H1 (cell line): ENCODE data around the gene NUP98. TPM values are rescaled to one million over a fixed set of nuclear protein-coding genes. Genes with fewer than 3 reads are reported as not detected.

Source experiments
- CHD7 ChIP-seq: fragments of 300-600 bp; sonication (generic); IDR thresholded peaks from 2 replicates; pipeline ENCODE4 v1.7.1; 2012; ENCODE audit warnings: low read length, moderate library complexity, mild to moderate bottlenecking, inconsistent platforms; ENCODE audit not compliant: insufficient replicate concordance
- E2F6 ChIP-seq: IDR thresholded peaks from 2 replicates; pipeline ENCODE4 v1.6.1; 2012; ENCODE audit warnings: inconsistent platforms
- HDAC6 ChIP-seq: IDR thresholded peaks from one replicate; pipeline ENCODE4 v1.7.1; 2012; ENCODE audit warnings: low read depth, mild to moderate bottlenecking, inconsistent platforms, low read length, moderate library complexity
- KDM4A ChIP-seq: IDR thresholded peaks from one replicate; pipeline ENCODE4 v1.7.1; 2012; ENCODE audit warnings: low read depth, mild to moderate bottlenecking, moderate library complexity, low read length, inconsistent platforms; ENCODE audit not compliant: severe bottlenecking
- NANOG ChIP-seq: IDR thresholded peaks from 2 replicates; pipeline ENCODE4 v1.6.1; 2011; ENCODE audit warnings: low read length, low read depth, mild to moderate bottlenecking, inconsistent platforms; ENCODE audit not compliant: insufficient read depth, poor library complexity, severe bottlenecking
- NRF1 ChIP-seq: IDR thresholded peaks from 2 replicates; pipeline ENCODE4 v1.6.1; 2011; ENCODE audit warnings: mild to moderate bottlenecking, low read depth, low read length, improper control_type of control experiment
- POLR2A ChIP-seq, 2 experiments: IDR thresholded peaks; 1 replicate in 1 of 2; 2 replicates in 1 of 2; pipeline ENCODE4 v1.6.1; 2011; ENCODE audit warnings: low read depth in 2 of 2, low read length in 2 of 2, mild to moderate bottlenecking in 2 of 2; ENCODE audit errors: control extremely low read depth in 1 of 2
- POU5F1 ChIP-seq: IDR thresholded peaks from 2 replicates; pipeline ENCODE4 v1.6.1; 2011; ENCODE audit warnings: low read depth, mild to moderate bottlenecking, low read length, moderate library complexity
- SIX5 ChIP-seq: IDR thresholded peaks from 2 replicates; pipeline ENCODE4 v1.6.1; 2011; ENCODE audit warnings: mild to moderate bottlenecking, low read depth, low read length
- SP4 ChIP-seq: IDR thresholded peaks from 2 replicates; pipeline ENCODE4 v1.6.1; 2012; ENCODE audit warnings: low read length, inconsistent platforms
- TAF1 ChIP-seq: IDR thresholded peaks from 2 replicates; pipeline ENCODE4 v1.6.1; 2011; ENCODE audit warnings: mild to moderate bottlenecking, low read depth, low read length
- polyA plus RNA-seq, 7 experiments: library from polyadenylated mRNA; depleted of rRNA in 3 of 7; stranded (reverse) in 5 of 7; unstranded in 2 of 7; fragments of >200 nt in 5 of 7; fragments of 200-250 nt in 2 of 7; gene quantifications; 1 replicate in 5 of 7; 2 replicates in 1 of 7; 4 replicates in 1 of 7; pipeline versions ENCODE4 v1.2.1 to v1.2.3, GENCODE V29; 2011 to 2013; ENCODE audit warnings: missing spikeins in 2 of 7, mixed read lengths in 2 of 7
- total RNA-seq: library from RNA; stranded (reverse); fragmentation: NEBNext Ultra II Directional; extraction: Animal tissue kit (Norgen Biotek cat#: 25700); gene quantifications from 2 replicates; pipeline ENCODE4 v1.2.1, GENCODE V29; 2021

NUP98 gene
- total and polyA plus RNA-seq, 2 of the 8 experiments (the other 6 are each of a cell fraction or from before 2014, with no cell fraction given): 98.6 to 261 TPM

GRCh38 chr11:3836903-3837302, 39.5 kb upstream of the NUP98 start (continued):
- no peak for TF ChIP-seq CHD7
- no peak for TF ChIP-seq POU5F1
- no peak for TF ChIP-seq TAF1
- TF ChIP-seq KDM4A: no peak
- TF ChIP-seq SIX5: no peak
- TF ChIP-seq E2F6: no peak
- TF ChIP-seq SP4: no peak
- no peak for TF ChIP-seq NRF1
- TF ChIP-seq HDAC6: no peak
- TF ChIP-seq POLR2A (IDR thresholded peaks at IDR 0.05; ENCODE audit: control extremely low read depth in 1 of 2, low read depth in 2 of 2, low read length in 2 of 2): no peak
- no peak for TF ChIP-seq NANOG
